ENCODE measurements around the gene CELF5. TPM values are rescaled to one million over a fixed set of nuclear protein-coding genes. Genes with fewer than 3 reads are reported as not detected.

CELF5 gene
- total RNA-seq, 2 donors from 2014 or later: 0.36 to 0.80 TPM

GRCh38 chr19:3277649-3278048 is 53.2 kb downstream of the CELF5 start:
- H3K4me1 ChIP-seq (replicated peaks): no peaks in the 10 kb centered on the region
- H3K27ac ChIP-seq: no peak overlapping the region
- no peak overlapping the region for H3K4me3 ChIP-seq
- WGBS: 78% methylated on average over 5 of the region's 5 CpGs
- TF ChIP-seq, protein P1, sequence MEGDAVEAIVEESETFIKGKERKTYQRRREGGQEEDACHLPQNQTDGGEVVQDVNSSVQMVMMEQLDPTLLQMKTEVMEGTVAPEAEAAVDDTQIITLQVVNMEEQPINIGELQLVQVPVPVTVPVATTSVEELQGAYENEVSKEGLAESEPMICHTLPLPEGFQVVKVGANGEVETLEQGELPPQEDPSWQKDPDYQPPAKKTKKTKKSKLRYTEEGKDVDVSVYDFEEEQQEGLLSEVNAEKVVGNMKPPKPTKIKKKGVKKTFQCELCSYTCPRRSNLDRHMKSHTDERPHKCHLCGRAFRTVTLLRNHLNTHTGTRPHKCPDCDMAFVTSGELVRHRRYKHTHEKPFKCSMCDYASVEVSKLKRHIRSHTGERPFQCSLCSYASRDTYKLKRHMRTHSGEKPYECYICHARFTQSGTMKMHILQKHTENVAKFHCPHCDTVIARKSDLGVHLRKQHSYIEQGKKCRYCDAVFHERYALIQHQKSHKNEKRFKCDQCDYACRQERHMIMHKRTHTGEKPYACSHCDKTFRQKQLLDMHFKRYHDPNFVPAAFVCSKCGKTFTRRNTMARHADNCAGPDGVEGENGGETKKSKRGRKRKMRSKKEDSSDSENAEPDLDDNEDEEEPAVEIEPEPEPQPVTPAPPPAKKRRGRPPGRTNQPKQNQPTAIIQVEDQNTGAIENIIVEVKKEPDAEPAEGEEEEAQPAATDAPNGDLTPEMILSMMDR (IDR thresholded peaks at IDR 0.05): no peak
- TF ChIP-seq POLR2AphosphoS5 (IDR thresholded peaks at IDR 0.05) (no peak), POLR2A (IDR thresholded peaks at IDR 0.05) (no peak)
- no peaks in the 10 kb centered on the region for H3K9me3 ChIP-seq
- peaks cover 2% of the 10 kb centered on the region for H3K27me3 ChIP-seq (replicated peaks; ENCODE audit: insufficient read depth)
- no peaks in the 10 kb centered on the region for H3K36me3 ChIP-seq
- intact Hi-C loops (cut with DNase I): no loop called here
- DNase-seq (ENCODE audit: low spot score): no peak

DNA sequence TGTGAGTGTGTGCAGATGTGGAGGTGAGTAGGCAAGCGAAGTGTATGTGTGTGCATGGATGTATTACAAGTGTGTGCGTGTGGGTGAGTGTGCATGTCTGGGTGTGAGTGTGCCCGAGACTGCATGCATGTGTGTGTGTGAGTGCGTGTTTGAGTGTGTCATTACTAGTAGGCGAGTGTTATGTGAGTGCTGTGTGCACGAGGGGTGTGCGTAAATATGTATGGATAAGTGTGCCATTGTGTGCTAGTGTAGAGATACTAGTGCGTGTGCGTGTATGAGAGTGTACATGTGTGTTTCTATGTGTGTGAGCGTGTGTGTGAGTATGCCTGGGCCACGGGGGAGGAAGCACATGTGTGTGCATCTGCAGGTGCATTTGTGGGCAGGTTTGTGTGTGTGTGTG is 53.8 kb downstream of the CELF5 start:
- WGBS: 92% methylated on average over 11 of the region's 11 CpGs
- Histone ChIP-seq H3K36me3 (no peaks in the 10 kb centered on the region), H3K27ac (no peak overlapping the region), H3K4me1 (replicated peaks) (no peaks in the 10 kb centered on the region), H3K9me3 (no peaks in the 10 kb centered on the region), H3K4me3 (no peak overlapping the region), H3K27me3 (replicated peaks; ENCODE audit: insufficient read depth) (peaks cover 2% of the 10 kb centered on the region)
- TF ChIP-seq POLR2AphosphoS5 (IDR thresholded peaks at IDR 0.05): no peak
- DNase-seq (ENCODE audit: low spot score): no peak
- intact Hi-C loops (cut with DNase I): no loop called here

DNA sequence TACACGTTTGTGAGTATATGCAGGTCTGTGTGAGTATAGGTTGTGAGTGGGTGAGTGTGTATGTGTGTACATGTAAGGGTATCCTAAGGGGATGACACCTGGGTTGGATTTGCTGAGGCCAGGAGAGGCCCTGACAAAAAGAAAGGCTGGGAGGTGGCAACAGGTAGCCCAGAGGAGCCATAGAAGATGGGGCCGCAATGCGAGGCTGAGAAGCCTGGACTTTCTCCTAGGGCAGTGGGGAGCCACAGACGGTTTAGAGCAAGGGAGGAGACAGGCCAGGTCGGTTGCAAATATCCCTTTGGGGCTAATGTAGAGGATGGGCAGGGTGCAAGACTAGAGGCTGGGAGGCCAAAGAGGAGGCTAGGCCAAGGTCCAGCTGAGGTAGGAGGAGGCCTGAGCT is 54.3 kb downstream of the CELF5 start:
- DNase-seq (ENCODE audit: low spot score): no peak
- H3K36me3 ChIP-seq: no peaks in the 10 kb centered on the region
- TF ChIP-seq POLR2AphosphoS5 (IDR thresholded peaks at IDR 0.05) (no peak), POLR2A (IDR thresholded peaks at IDR 0.05) (no peak)
- TF ChIP-seq, protein P1 (IDR thresholded peaks at IDR 0.05): no peak
- H3K9me3 ChIP-seq: no peaks in the 10 kb centered on the region
- H3K4me3 ChIP-seq: no peak overlapping the region
- WGBS: 83% methylated on average over 5 of the region's 5 CpGs
- H3K27ac ChIP-seq: no peak overlapping the region
- peaks cover 2% of the 10 kb centered on the region for H3K27me3 ChIP-seq (replicated peaks; ENCODE audit: insufficient read depth)
- intact Hi-C loops (cut with DNase I): no loop called here
- H3K4me1 ChIP-seq (replicated peaks): no peaks in the 10 kb centered on the region

GRCh38 chr19:3279306-3279705 is 54.8 kb downstream of the CELF5 start:
- Histone ChIP-seq H3K27ac (no peak overlapping the region), H3K36me3 (no peaks in the 10 kb centered on the region), H3K4me1 (replicated peaks) (no peaks in the 10 kb centered on the region), H3K27me3 (replicated peaks; ENCODE audit: insufficient read depth) (peaks cover 2% of the 10 kb centered on the region), H3K4me3 (no peak overlapping the region), H3K9me3 (no peaks in the 10 kb centered on the region)
- WGBS: 84% methylated on average over 7 of the region's 7 CpGs
- DNase-seq (ENCODE audit: low spot score): no peak
- no peak for TF ChIP-seq POLR2AphosphoS5 (IDR thresholded peaks at IDR 0.05)
- TF ChIP-seq, protein P1 (IDR thresholded peaks at IDR 0.05): no peak
- no peak for TF ChIP-seq POLR2A (IDR thresholded peaks at IDR 0.05)
- intact Hi-C loops (cut with DNase I): no loop called here

GRCh38 chr19:3281026-3281425 is 56.6 kb downstream of the CELF5 start:
- intact Hi-C loops (cut with DNase I): no loop called here
- H3K27me3 ChIP-seq (replicated peaks; ENCODE audit: insufficient read depth): peaks cover 2% of the 10 kb centered on the region

More at GRCh38 chr19:3281026-3281425, 56.6 kb downstream of the CELF5 start:
- Histone ChIP-seq H3K36me3 (no peaks in the 10 kb centered on the region), H3K9me3 (no peaks in the 10 kb centered on the region), H3K4me3 (no peak overlapping the region), H3K4me1 (replicated peaks) (peaks cover 2% of the 10 kb centered on the region), H3K27ac (no peak overlapping the region)
- TF ChIP-seq POLR2A (IDR thresholded peaks at IDR 0.05) (no peak), POLR2AphosphoS5 (IDR thresholded peaks at IDR 0.05) (no peak)
- TF ChIP-seq, protein P1 (IDR thresholded peaks at IDR 0.05): no peak
- 84% methylated on average over 21 of the region's 21 CpGs for WGBS
- DNase-seq (ENCODE audit: low spot score): no peak
